ENCODE data around the gene WDR27.
A peak's percentile ranks its signal among the peaks of the same experiment; 100 is the strongest.

The WDR27 gene

DNA sequence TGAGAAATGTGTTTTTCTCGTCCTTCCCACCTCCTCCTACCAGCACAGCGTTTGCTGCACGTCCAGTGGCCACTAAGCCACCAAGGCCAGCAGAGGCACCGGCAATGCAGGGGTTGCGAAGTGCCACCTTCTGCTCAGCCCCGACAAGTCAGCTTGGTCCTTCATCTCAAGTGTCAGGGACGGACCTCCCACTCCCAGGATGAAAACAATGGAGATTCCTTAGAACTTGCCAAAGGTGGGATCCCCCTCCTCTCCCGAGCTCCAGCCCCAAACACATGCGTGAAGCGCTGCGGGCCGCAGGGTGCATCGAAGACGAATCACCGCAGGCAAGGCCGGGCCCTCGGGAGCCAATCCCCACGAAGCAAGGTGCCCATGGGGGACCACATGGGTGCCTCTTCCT is 60.8 kb downstream of the WDR27 start:
- WGBS, 2 donors (ENCODE audit: extremely low coverage in 2 of 2, insufficient read length in 2 of 2, insufficient replicate concordance in 1 of 2) = no CpG with 5 or more reads among the region's 18 CpGs
- DNase-seq (ENCODE audit: low spot score) = no peak
- H3K27ac ChIP-seq (replicated peaks; ENCODE audit: low read length) = no peak overlapping the region

DNA sequence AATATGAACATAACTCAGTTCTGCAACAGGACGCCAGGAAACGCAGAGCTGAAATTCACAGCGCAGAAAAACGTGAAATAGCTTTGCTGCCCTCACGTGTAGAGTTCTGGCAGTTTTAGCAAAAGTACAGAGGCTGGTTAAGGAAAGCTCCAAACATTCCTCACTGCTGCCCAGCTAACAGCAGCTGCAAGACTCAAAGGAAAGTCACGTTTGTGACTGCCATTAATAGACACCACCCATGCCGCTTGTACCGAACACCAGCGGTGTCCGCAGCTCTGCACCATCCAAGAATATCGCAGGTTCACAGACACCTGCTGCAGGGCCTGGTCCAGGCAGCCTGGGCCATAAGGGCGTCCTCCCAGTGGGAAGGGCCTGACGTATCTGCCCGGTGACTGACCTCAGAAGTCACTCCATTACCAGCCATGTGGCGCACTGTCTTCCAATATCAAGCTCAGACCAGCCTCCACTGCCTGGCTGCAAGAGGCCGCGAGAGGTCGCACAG is 61.4 kb downstream of the WDR27 start:
- H3K4ac ChIP-seq (ENCODE audit: low read length) = no peak overlapping the region
- peak overlapping the region; percentile 15 for H2BK15ac ChIP-seq (ENCODE audit: low read length)
- no peak overlapping the region for H4K8ac ChIP-seq (ENCODE audit: low read depth, low read length)
- H2AK5ac ChIP-seq (ENCODE audit: low read depth, low read length) = no peak overlapping the region
- peak overlapping the region; percentile 50 for H3K14ac ChIP-seq (ENCODE audit: low read length)
- H3K4me2 ChIP-seq (ENCODE audit: insufficient read depth, low read length, poor library complexity, severe bottlenecking) = no peak overlapping the region
- no peak overlapping the region for H3K9ac ChIP-seq (ENCODE audit: low read depth, low read length, poor library complexity)
- no peak overlapping the region for H3K18ac ChIP-seq (ENCODE audit: low read length)
- peaks cover 0 to 7% of the 10 kb centered on the region in 2 donors for H3K4me1 ChIP-seq (ENCODE audit: control insufficient read depth in 2 of 2, insufficient read depth in 1 of 2, low read depth in 1 of 2, low read length in 2 of 2)
- H3K79me1 ChIP-seq (ENCODE audit: low read depth, low read length) = peaks cover 5% of the 10 kb centered on the region
- WGBS, 2 donors (ENCODE audit: extremely low coverage in 2 of 2, insufficient read length in 2 of 2, insufficient replicate concordance in 1 of 2) = no CpG with 5 or more reads among the region's 18 CpGs
- H2AFZ ChIP-seq (ENCODE audit: low read length) = no peak overlapping the region
- no peak overlapping the region for H2BK12ac ChIP-seq (ENCODE audit: low read length)
- H3K9me3 ChIP-seq (replicated peaks in 1 of 2; ENCODE audit: control insufficient read depth in 2 of 2, insufficient read depth in 1 of 2, low read depth in 1 of 2, low read length in 2 of 2) = peaks cover 0 to 5% of the 10 kb centered on the region in 2 donors
- no peak overlapping the region for H2BK120ac ChIP-seq (ENCODE audit: low read depth, low read length)
- DNase-seq (ENCODE audit: low spot score) = no peak
- H3K27ac ChIP-seq (replicated peaks; ENCODE audit: low read length) = no peak overlapping the region
- peak overlapping the region; percentile 45 for H3K23ac ChIP-seq (ENCODE audit: low read depth, low read length, poor library complexity)
- no peaks in the 10 kb centered on the region for H3K27me3 ChIP-seq (ENCODE audit: control insufficient read depth in 3 of 3, insufficient read depth in 3 of 3, low read depth in 1 of 3, low read length in 3 of 3)
- H2BK5ac ChIP-seq (ENCODE audit: low read length) = no peak overlapping the region
- peaks cover 5 to 31% of the 10 kb centered on the region in 2 donors for H3K36me3 ChIP-seq (replicated peaks in 1 of 2; ENCODE audit: control insufficient read depth in 2 of 2, insufficient read depth in 2 of 2, low read length in 2 of 2)
- H3K4me3 ChIP-seq (ENCODE audit: low read length in 2 of 2) = no peak overlapping the region
- no peak overlapping the region for H4K91ac ChIP-seq (ENCODE audit: low read depth, low read length, poor library complexity)

More for the DNA sequence above, 60.8 kb downstream of the WDR27 start:
- Histone ChIP-seq H3K23ac (ENCODE audit: low read depth, low read length, poor library complexity) (peak overlapping the region; percentile 45), H2AFZ (ENCODE audit: low read length) (no peak overlapping the region), H3K36me3 (replicated peaks in 1 of 2; ENCODE audit: control insufficient read depth in 2 of 2, insufficient read depth in 2 of 2, low read length in 2 of 2) (peaks cover 5 to 25% of the 10 kb centered on the region in 2 donors), H3K27me3 (ENCODE audit: control insufficient read depth in 3 of 3, insufficient read depth in 3 of 3, low read depth in 1 of 3, low read length in 3 of 3) (no peaks in the 10 kb centered on the region), H3K9ac (ENCODE audit: low read depth, low read length, poor library complexity) (no peak overlapping the region), H2BK15ac (ENCODE audit: low read length) (no peak overlapping the region), H2AK5ac (ENCODE audit: low read depth, low read length) (no peak overlapping the region), H2BK5ac (ENCODE audit: low read length) (no peak overlapping the region), H3K4me3 (ENCODE audit: low read length in 2 of 2) (no peak overlapping the region), H4K8ac (ENCODE audit: low read depth, low read length) (no peak overlapping the region), H3K14ac (ENCODE audit: low read length) (no peak overlapping the region), H3K9me3 (replicated peaks in 1 of 2; ENCODE audit: control insufficient read depth in 2 of 2, insufficient read depth in 1 of 2, low read depth in 1 of 2, low read length in 2 of 2) (peaks cover 0 to 5% of the 10 kb centered on the region in 2 donors), H3K4ac (ENCODE audit: low read length) (no peak overlapping the region), H2BK120ac (ENCODE audit: low read depth, low read length) (no peak overlapping the region), H3K4me1 (ENCODE audit: control insufficient read depth in 2 of 2, insufficient read depth in 1 of 2, low read depth in 1 of 2, low read length in 2 of 2) (peaks cover 0 to 7% of the 10 kb centered on the region in 2 donors), H2BK12ac (ENCODE audit: low read length) (no peak overlapping the region), H4K91ac (ENCODE audit: low read depth, low read length, poor library complexity) (peak overlapping the region; percentile 5), H3K4me2 (ENCODE audit: insufficient read depth, low read length, poor library complexity, severe bottlenecking) (no peak overlapping the region), H3K79me1 (ENCODE audit: low read depth, low read length) (peaks cover 5% of the 10 kb centered on the region), H3K18ac (ENCODE audit: low read length) (peak overlapping the region; percentile 49)

DNA sequence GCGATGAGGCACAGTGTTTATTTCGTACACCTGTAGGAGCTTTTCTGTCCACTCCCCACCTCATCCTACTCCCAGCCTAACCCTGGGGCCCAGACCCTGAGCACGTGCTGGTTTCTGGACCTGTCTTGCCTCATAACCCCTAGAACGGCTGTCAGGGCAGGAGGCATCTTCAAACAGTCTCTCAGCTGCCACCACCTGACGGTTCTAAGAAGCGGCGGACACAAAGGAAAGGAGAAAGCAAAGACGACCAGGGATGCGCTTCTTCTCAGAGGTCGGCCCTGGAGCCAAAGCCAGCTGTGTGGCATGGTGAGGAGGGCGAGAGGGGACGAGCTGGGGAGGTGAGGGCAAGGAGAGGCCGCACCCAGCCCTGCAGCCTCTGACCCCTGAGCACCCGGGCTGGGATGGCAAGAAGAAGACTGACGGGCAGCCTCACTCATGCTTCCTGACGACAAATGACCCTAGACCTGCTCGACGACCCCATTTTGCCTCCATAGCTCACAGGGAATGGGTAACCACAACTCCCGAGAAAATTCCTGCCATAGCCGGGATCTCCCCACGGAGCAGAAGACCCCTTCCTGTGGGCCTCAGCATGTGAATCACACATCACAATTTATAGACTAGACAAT is 62.1 kb downstream of the WDR27 start:
- WGBS, 2 donors (ENCODE audit: extremely low coverage in 2 of 2, insufficient read length in 2 of 2, insufficient replicate concordance in 1 of 2) = no CpG with 5 or more reads among the region's 21 CpGs
- Histone ChIP-seq H2AFZ (ENCODE audit: low read length) (no peak overlapping the region), H2AK5ac (ENCODE audit: low read depth, low read length) (no peak overlapping the region), H2BK15ac (ENCODE audit: low read length) (no peak overlapping the region), H3K4me3 (ENCODE audit: low read length in 2 of 2) (no peak overlapping the region), H2BK120ac (ENCODE audit: low read depth, low read length) (no peak overlapping the region), H3K27ac (replicated peaks; ENCODE audit: low read length) (no peak overlapping the region), H4K8ac (ENCODE audit: low read depth, low read length) (peak overlapping the region; percentile 95), H3K4ac (ENCODE audit: low read length) (no peak overlapping the region), H3K9me3 (replicated peaks in 1 of 2; ENCODE audit: control insufficient read depth in 2 of 2, insufficient read depth in 1 of 2, low read depth in 1 of 2, low read length in 2 of 2) (peaks cover 0 to 5% of the 10 kb centered on the region in 2 donors), H3K23ac (ENCODE audit: low read depth, low read length, poor library complexity) (no peak overlapping the region), H2BK5ac (ENCODE audit: low read length) (peak overlapping the region; percentile 32), H3K4me1 (ENCODE audit: control insufficient read depth in 2 of 2, insufficient read depth in 1 of 2, low read depth in 1 of 2, low read length in 2 of 2) (peaks cover 0 to 7% of the 10 kb centered on the region in 2 donors), H3K27me3 (ENCODE audit: control insufficient read depth in 3 of 3, insufficient read depth in 3 of 3, low read depth in 1 of 3, low read length in 3 of 3) (no peaks in the 10 kb centered on the region), H2BK12ac (ENCODE audit: low read length) (no peak overlapping the region), H3K18ac (ENCODE audit: low read length) (peak overlapping the region; percentile 23), H4K91ac (ENCODE audit: low read depth, low read length, poor library complexity) (no peak overlapping the region), H3K14ac (ENCODE audit: low read length) (no peak overlapping the region), H3K36me3 (replicated peaks in 1 of 2; ENCODE audit: control insufficient read depth in 2 of 2, insufficient read depth in 2 of 2, low read length in 2 of 2) (peaks cover 5 to 32% of the 10 kb centered on the region in 2 donors), H3K4me2 (ENCODE audit: insufficient read depth, low read length, poor library complexity, severe bottlenecking) (no peak overlapping the region), H3K9ac (ENCODE audit: low read depth, low read length, poor library complexity) (no peak overlapping the region), H3K79me1 (ENCODE audit: low read depth, low read length) (peaks cover 5% of the 10 kb centered on the region)
- DNase-seq (ENCODE audit: low spot score) = no peak

DNA sequence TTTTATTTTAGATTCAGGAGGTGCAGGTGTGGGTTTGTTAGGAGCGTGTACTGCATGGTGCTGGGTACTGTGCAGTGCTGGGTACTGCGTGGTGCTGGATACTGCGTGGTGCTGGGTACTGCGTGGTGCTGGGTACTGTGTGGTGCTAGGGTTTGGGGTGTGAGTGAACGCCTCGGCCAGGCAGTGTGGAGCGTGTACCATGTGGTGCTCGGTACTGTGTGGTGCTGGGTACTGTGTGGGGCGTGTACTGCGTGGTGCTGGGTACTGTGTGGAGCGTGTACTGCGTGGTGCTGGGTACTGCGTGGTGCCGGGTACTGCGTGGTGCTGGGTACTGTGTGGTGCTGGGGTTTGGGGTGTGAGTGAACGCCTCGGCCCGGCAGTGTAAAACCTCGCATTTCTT is 62.9 kb downstream of the WDR27 start:
- no peak for DNase-seq (ENCODE audit: low spot score)
- Histone ChIP-seq H2BK5ac (ENCODE audit: low read length) (no peak overlapping the region), H3K9ac (ENCODE audit: low read depth, low read length, poor library complexity) (no peak overlapping the region), H2BK15ac (ENCODE audit: low read length) (no peak overlapping the region), H3K4me2 (ENCODE audit: insufficient read depth, low read length, poor library complexity, severe bottlenecking) (no peak overlapping the region), H2AFZ (ENCODE audit: low read length) (no peak overlapping the region), H4K91ac (ENCODE audit: low read depth, low read length, poor library complexity) (no peak overlapping the region), H3K4me1 (ENCODE audit: control insufficient read depth in 2 of 2, insufficient read depth in 1 of 2, low read depth in 1 of 2, low read length in 2 of 2) (peaks cover 0 to 7% of the 10 kb centered on the region in 2 donors), H2BK12ac (ENCODE audit: low read length) (no peak overlapping the region), H3K27me3 (ENCODE audit: control insufficient read depth in 3 of 3, insufficient read depth in 3 of 3, low read depth in 1 of 3, low read length in 3 of 3) (no peaks in the 10 kb centered on the region), H2BK120ac (ENCODE audit: low read depth, low read length) (no peak overlapping the region), H3K36me3 (replicated peaks in 1 of 2; ENCODE audit: control insufficient read depth in 2 of 2, insufficient read depth in 2 of 2, low read length in 2 of 2) (peaks cover 7 to 37% of the 10 kb centered on the region in 2 donors), H4K8ac (ENCODE audit: low read depth, low read length) (no peak overlapping the region), H3K18ac (ENCODE audit: low read length) (no peak overlapping the region), H3K9me3 (replicated peaks in 1 of 2; ENCODE audit: control insufficient read depth in 2 of 2, insufficient read depth in 1 of 2, low read depth in 1 of 2, low read length in 2 of 2) (peaks cover 0 to 5% of the 10 kb centered on the region in 2 donors), H2AK5ac (ENCODE audit: low read depth, low read length) (no peak overlapping the region), H3K4ac (ENCODE audit: low read length) (no peak overlapping the region), H3K79me1 (ENCODE audit: low read depth, low read length) (peaks cover 5% of the 10 kb centered on the region), H3K23ac (ENCODE audit: low read depth, low read length, poor library complexity) (peak overlapping the region; percentile 29), H3K27ac (replicated peaks; ENCODE audit: low read length) (no peak overlapping the region), H3K14ac (ENCODE audit: low read length) (peak overlapping the region; percentile 5), H3K4me3 (ENCODE audit: low read length in 2 of 2) (no peak overlapping the region)
- no CpG with 5 or more reads among the region's 19 CpGs for WGBS, 2 donors (ENCODE audit: extremely low coverage in 2 of 2, insufficient read length in 2 of 2, insufficient replicate concordance in 1 of 2)
